Stimulated activated CD4-positive, alpha-beta T cell treated with anti-CD3 and anti-CD28 coated beads, Interleukin-12 subunit alpha, Interleukin-12 subunit beta, amount 100 ng/mL, for 24 hours (primary cell): ENCODE results near the gene BBS9.
"Not testable (repeated sequence)": the region's sequence is repeated elsewhere in the genome, so short reads cannot be mapped to it uniquely, and the experiment has no call there.

Experiments used
- DNase-seq, 2 experiments: peaks; one replicate each; pipeline ENCODE4 v3.0.0-alpha.2; 2020; ENCODE audit warnings: low read depth in 2 of 2

Gene BBS9

GRCh38 chr7:33195264-33195663, 65.9 kb downstream of the BBS9 start:
- DNase-seq, result no peak

DNA sequence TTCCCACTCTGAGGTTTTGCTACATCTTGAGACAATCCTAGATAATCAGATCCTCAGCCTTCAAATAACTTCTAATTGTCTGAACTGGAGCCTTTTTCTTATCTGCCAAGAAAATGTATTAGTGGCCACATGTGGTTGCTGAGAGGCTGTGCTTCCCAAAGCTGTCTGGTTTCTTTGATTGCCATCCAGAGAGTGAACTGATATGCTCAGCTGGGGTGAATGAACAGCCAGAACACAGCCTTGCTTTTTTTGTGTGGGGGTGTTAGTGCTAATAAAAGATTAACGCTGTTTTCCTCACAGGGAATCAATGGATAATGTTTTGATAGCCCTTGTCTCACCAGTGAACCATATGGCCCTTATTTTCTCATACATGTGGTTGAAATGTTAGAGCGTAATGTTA, 66.9 kb downstream of the BBS9 start:
- DNase-seq, result no peak

GRCh38 chr7:33200282-33200681, 70.9 kb downstream of the BBS9 start:
- DNase-seq, result no peak

GRCh38 chr7:33201821-33202220, 72.5 kb downstream of the BBS9 start:
- no peak for DNase-seq

DNA sequence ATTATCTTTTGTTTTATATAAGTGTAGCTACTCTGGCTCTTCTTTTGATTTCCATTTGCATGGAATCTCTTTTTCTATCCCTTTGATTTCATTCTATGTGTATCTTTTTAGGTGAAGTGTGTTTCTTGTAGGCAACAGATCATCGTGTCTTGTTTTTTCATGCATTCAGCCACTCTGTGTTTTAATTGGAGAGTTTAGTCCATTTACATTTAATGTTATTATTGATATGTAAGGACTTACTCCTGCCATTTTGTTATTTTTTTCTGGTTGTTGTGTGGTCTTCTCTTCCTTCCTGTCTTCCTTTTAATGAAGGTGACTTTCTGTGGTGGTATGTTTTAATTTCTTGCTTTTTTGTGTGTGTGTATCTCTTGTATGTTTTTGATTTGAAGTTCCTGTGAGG, 81.6 kb downstream of the BBS9 start:
- DNase-seq, result no peak

DNA sequence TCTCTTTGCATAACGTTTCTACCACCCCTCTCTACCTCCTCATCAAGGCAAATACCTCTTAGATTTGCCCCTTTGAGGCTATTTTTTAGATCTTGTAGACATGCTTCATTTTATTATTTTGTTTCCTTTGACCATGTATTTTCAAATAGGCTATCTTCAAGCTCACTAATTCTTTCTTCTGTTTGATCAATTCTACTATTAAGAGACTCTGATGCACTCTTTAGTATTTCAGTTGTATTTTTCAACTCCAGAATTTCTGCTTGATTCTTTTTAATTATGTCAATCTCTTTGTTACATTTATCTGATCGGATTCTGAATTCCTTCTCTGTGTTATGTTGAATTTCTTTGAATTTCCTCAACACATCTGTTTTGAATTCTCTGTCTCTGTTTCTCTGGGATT, 82.8 kb downstream of the BBS9 start:
- DNase-seq, result no peak

GRCh38 chr7:33215992-33216391, 86.6 kb downstream of the BBS9 start:
- no peak for DNase-seq

DNA sequence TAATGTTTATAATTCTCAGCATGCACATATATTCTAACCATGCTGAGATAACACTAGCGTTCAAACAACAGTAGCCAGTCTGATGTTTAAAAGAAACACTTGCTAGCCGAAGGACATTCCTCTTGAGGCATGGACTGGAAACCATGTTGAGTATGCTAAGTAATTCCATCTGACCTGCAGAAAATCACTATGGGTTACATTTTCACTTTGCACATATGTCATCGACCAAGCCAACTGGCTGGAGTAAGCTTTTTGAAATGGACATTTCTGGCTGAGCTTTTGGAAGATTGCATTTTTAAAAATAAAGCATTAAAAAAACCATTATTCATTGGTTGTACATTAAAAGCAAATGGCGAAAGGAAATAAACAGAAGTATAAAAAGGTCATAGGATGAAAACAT, 88.2 kb downstream of the BBS9 start:
- DNase-seq, result no peak

DNA sequence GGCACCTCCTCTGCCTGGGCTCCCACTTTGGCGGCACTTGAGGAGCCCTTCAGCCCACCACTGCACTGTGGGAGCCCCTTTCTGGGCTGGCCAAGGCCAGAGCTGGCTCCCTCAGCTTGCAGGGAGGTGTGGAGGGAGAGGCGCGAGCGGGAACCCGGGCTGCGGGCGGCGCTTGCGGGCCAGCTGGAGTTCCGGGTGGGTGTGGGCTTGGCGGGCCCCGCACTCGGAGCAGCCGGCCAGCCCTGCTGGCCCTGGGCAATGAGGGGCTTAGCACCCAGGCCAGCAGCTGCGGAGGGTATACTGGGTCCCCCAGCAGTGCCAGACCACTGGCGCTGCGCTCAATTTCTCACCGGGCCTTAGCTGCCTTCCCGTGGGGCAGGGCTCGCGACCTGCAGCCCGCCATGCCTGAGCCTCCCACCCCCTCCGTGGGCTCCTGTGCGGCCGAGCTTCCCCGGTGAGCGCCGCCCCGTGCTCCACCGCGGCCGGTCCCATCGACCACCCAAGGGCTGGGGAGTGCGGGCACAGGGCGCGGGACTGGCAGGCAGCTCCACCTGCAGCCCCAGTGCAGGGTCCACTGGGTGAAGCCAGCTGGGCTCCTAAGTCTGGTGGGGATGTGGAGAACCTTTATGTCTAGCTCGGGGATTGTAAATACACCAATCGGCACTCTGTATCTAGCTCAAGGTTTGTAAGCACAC, 89.6 kb downstream of the BBS9 start:
- DNase-seq, result not testable (repeated sequence)

GRCh38 chr7:33220231-33220630, 90.9 kb downstream of the BBS9 start:
- DNase-seq, result no peak

DNA sequence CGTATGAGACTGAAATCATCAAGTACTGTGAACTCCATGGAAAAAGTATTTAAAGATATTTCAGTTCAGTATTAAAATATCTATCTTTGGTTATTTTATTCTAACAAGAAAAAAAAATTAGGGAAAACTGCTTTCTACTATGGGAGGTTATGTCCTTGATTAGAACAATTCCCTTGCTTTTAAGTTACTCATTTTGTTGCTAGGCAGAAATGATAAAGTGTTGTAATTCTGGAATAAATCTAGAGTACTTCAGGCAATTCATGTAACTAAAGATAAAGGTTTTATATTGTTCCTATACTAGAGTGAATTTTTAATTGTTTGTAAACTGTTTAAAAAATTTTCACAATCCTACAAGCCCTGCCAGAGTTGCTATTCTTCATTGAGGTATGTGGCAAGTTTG, 92.0 kb downstream of the BBS9 start:
- no peak for DNase-seq

GRCh38 chr7:33232632-33233145, 103.3 kb downstream of the BBS9 start:
- no peak for DNase-seq

DNA sequence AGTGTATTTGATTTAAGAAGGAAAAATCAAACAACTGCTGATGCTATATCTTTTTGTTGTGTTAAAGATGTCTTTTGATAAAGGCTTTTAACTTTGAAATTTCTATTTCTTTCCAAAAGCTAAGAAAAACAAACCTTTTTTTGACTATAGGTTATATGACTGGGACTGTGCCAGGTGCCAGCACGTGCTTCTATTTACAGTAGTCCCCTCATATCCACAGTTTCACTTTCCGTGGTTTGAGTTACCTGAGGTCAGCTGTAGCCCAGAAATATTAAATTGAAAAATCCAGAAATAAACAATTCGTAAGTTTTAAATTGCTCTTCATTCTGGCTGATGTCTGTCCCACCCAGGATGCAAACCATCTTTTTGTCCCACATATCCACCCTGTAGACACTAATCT, 104.3 kb downstream of the BBS9 start:
- DNase-seq, result no peak

DNA sequence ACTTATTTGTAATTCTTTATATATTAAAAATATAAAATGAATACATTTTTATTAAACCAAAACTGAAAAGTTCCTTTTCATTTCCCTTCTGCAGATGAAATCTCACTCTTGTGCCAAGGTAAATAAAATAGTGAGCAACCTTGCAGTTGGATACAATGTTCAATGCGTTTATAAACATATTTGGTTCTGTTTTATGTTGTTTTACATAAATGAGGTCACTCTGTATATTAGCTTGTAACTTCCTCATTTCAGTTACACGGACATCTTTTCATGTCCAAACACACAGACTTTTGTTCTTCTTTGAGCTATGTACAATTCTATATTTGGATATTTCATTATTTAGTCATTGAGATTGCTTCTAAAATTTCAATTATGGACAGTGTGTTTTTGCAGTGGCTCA, 107.7 kb downstream of the BBS9 start:
- no peak for DNase-seq

DNA sequence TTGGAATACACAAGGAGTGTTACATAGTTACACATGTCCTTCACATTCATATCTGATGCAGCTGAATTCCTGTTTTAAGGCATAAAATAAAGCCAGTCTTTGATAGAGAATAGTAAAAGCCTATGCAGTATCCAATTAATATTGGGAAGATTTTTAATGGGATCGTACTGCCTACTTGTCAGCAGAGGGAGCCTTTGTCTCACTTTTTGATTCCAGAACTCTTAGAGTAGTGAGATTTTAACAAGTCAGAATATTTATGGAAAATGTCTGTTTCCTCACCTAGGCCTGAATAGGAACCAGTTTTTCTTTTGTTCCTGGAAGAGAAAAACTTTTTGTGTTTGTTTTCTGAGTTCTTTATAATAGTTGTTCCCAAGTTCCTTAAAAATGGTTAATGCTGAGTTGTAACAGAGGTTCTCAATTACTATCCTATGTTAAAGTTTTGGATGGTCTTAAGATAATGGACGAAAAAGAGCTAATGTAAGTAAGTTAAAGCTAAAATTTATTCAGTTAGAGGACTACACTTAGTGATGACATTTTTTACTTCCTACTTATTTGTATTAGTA, 114.0 kb downstream of the BBS9 start:
- DNase-seq, result no peak

- no peak for DNase-seq
Observed at GRCh38 chr7:33248671-33249070, 119.3 kb downstream of the BBS9 start.

DNA sequence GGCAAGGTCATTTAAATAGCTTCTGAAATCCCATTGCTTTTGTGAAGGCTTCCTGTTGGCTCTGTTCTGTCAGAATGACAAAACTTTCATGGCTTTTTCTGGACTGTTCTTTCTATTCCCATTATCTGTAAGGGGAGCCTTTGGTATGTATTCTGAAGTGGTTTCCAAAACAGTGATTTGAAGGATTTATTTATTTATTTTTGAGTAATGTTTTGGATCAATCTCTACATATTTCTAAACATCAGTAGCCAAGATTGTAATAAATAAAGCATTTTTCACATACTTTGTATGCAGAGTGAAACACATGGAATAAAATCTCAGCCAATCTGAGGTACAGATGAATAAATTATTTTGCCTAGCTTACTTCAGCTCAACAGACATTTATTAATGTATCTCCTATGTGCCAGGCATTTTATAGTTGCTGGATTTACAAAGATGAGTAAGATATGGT, 121.1 kb downstream of the BBS9 start:
- no peak for DNase-seq

DNA sequence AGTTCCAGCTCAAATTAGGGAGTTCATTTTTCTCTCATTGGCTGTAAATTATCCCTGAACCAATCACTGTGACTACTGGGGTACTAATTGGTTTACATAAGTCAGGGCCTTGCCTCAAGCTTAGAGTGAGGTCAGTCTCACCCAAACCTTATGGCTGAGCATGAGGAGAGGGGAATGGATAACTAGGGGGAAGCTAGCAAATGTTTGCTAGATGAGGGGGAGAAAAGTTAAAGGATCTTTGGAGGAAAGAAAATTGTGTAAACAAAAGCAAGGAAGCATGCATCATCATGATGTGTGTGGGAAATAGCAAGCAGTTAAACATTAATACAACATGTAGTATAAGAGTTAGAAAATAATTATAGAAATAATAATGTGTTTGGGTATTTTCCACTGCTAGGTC, 121.9 kb downstream of the BBS9 start:
- no peak for DNase-seq

DNA sequence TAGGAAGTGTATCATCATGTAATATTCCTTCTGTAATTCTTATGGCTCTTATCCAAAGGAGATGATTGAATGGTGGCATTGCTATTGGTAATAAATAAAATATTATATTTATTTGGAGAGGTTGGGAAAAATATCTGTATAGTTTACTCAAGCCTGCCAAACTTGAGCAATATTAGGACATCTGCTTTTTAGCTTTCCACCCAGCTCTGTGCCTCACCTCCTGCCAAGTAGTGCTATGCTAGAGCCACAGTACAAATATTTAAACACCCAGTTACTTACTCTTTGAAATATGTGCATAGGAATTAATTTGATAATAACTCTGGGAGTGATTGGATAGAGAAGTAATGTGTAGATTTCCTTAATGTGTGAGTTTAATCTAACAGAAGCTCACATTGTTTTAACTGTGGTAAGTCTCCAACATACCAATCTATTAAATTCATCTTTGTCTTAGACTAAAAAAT, 129.2 kb downstream of the BBS9 start:
- DNase-seq, result no peak

- DNase-seq, result no peak
Observed at GRCh38 chr7:33261585-33261984, 132.2 kb downstream of the BBS9 start.

- no peak for DNase-seq
Observed at GRCh38 chr7:33262476-33262875, 133.1 kb downstream of the BBS9 start.

GRCh38 chr7:33271839-33272371, 142.5 kb downstream of the BBS9 start:
- not testable (repeated sequence) for DNase-seq

DNA sequence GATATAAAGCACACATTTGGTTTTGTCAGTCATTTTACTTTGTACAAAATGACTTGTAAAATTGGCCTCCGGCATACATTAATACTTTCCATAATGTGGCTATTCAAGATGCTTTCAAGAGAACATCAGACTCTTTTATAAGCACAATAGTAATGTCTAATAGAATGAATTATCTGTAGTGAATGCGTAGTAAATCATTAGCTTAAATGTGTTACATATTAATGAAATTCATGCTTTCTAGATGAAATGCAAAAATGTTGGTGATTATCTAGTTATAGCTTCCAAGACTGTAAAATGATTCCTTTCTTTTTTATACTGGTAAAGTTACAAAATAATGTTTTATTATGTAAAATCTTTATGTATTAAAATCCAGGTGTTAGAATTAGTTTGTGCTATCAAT, 144.0 kb downstream of the BBS9 start:
- DNase-seq, result no peak
